Measurements from ENCODE around the gene EPHB2. TPM values are rescaled to one million over a fixed set of nuclear protein-coding genes. Genes with fewer than 3 reads are reported as not detected.

Gene EPHB2
- total RNA-seq, 6 experiments from 2014 or later = 13.1 to 36.4 (median 30.9) TPM

DNA sequence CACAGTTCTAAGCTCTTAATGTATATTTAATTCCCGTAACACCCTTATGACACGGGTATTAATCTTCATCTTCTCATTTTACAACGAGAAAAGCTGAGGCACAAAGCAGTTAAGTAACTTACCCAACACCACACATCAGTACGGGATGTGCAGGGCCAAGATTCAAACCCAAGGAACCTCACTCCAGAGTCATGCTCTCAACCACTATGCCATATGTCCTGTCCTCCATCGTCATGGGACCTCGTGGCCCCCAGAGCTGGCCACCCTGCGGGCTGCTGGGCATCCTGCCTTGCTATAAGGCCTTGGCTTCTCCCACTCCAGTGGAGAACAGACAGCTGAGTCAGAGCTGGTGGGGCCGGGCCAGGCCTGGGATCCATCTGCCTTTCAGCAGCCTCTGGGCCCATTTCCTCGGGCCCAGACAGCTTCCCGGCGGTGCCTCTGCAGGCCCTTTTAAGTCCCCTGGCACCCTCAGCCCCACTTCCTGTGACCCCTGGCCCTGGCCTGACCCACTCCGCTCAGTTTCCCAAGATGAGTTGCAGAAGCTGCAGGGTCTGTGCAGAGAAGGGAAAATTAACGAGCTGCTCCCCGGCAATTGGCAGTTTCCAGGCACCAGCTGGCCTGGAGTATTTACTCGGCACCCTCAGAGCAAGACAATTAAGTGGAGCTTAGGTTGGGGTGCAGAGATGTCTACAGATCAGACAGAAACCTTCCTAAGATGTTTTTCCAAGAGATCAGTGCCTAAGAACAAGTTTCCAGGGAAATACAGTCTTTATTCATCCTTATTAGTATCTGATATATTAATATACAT lies 98.2 kb downstream of the EPHB2 start:
- H3K27me3 Mint-ChIP-seq (ENCODE audit: insufficient read depth) = no peaks in the 10 kb centered on the region; the same call in none of the 2 replicates
- H3K4me1 Mint-ChIP-seq (ENCODE audit: low read depth) = peaks cover 31% of the 10 kb centered on the region
- peak overlapping the region; percentile 73 for H3K4me3 Mint-ChIP-seq
- TF ChIP-seq, protein P1, sequence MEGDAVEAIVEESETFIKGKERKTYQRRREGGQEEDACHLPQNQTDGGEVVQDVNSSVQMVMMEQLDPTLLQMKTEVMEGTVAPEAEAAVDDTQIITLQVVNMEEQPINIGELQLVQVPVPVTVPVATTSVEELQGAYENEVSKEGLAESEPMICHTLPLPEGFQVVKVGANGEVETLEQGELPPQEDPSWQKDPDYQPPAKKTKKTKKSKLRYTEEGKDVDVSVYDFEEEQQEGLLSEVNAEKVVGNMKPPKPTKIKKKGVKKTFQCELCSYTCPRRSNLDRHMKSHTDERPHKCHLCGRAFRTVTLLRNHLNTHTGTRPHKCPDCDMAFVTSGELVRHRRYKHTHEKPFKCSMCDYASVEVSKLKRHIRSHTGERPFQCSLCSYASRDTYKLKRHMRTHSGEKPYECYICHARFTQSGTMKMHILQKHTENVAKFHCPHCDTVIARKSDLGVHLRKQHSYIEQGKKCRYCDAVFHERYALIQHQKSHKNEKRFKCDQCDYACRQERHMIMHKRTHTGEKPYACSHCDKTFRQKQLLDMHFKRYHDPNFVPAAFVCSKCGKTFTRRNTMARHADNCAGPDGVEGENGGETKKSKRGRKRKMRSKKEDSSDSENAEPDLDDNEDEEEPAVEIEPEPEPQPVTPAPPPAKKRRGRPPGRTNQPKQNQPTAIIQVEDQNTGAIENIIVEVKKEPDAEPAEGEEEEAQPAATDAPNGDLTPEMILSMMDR (IDR thresholded peaks at IDR 0.05) = no peak
- H3K9me3 Mint-ChIP-seq = no peaks in the 10 kb centered on the region
- DNase-seq = peak; percentile 86
- H3K36me3 Mint-ChIP-seq (ENCODE audit: low read depth) = no peaks in the 10 kb centered on the region
- H3K27ac Mint-ChIP-seq = peak overlapping the region; percentile 95

DNA sequence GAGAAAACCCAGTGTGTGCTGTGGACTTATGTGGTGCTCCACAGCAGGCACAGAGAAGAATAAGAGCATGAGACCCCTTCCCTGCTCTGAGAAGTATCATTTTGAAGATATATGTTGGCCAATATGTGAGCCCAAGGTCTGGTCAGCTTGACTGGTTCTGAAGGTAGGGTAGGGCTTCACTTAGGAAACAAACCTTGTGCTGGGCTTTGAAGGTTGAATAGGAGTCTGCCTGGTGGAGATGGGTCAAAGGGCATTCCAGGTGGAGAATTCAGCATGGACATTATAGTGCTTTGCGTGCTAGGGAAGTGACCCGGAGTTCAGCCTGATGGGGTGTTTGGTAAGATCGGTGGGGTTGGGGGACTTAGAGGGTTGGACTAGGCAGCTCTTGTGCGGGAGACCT lies 99.1 kb downstream of the EPHB2 start:
- peak overlapping the region; percentile 95; the same call in 1 of the 2 replicates for H3K27ac Mint-ChIP-seq
- no peak overlapping the region for H3K4me3 Mint-ChIP-seq
- no peak for DNase-seq
- H3K36me3 Mint-ChIP-seq (ENCODE audit: low read depth) = no peaks in the 10 kb centered on the region
- H3K4me1 Mint-ChIP-seq (ENCODE audit: low read depth) = peaks cover 31% of the 10 kb centered on the region
- TF ChIP-seq, protein P1 (IDR thresholded peaks at IDR 0.05) = no peak
- no peaks in the 10 kb centered on the region; the same call in 1 of the 2 replicates for H3K27me3 Mint-ChIP-seq (ENCODE audit: insufficient read depth)
- no peaks in the 10 kb centered on the region for H3K9me3 Mint-ChIP-seq

DNA sequence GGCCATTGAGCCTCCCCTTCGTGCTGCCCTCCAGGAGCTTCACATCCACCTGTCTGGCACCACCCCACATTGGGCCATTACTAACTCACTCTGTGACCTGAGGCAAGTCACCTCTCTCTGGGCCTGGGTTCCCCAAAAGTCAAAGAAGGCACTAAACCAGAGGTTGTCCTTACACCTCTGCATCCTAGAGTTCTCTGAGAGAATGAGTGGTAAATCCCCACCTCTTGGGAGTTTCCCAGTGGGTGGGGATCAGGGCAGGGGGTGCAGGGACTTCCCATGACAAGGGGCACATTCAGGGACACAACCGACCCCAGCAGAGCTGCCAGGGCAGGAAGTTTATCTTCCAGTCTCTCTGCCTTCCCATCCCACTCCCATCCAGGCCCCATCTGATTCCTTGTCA lies 99.7 kb downstream of the EPHB2 start:
- H3K27ac Mint-ChIP-seq = no peak overlapping the region; the same call in 1 of the 2 replicates
- H3K4me3 Mint-ChIP-seq = no peak overlapping the region
- peaks cover 31% of the 10 kb centered on the region for H3K4me1 Mint-ChIP-seq (ENCODE audit: low read depth)
- TF ChIP-seq, protein P1 (IDR thresholded peaks at IDR 0.05) = no peak
- no peaks in the 10 kb centered on the region; the same call in 1 of the 2 replicates for H3K27me3 Mint-ChIP-seq (ENCODE audit: insufficient read depth)
- no peak for DNase-seq
- H3K36me3 Mint-ChIP-seq (ENCODE audit: low read depth) = no peaks in the 10 kb centered on the region
- no peaks in the 10 kb centered on the region for H3K9me3 Mint-ChIP-seq

DNA sequence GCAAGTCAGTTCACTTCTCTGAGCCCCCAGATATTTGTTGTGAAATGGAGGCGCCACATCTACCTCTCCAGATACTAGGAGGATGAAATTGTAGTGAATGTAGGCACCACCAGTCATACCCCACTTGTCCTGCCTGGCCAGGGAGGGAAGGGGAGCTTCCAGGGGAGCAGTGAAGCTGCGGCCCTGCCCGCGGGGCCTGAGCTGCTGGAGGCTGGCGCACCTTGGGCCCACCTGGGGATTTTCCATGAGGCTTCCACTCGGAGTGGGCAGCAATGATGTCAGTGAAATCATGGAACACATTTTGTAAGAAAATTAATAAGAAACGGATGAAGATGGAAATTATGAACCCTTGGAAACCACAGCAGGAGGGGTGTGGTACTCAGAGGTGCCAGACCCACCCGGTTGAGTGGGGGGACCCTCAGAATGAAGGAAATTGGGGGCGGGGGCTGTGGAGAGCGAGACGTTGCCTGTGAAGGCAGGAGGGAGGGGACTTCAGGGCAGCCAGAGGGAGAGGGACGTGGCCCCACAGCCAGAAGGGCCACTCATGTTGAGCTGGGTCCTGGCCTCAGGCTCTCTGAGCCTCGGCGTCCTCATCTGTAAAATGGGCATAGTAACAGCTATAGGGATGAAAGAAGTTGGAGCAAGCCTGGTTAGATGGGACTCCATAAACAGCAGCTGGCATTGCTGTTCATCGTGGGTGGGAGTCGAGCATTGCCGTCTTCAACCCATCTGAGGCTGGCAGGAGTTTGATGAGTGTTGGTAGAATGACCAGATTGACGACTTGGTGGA lies 101.6 kb downstream of the EPHB2 start:
- H3K27me3 Mint-ChIP-seq (ENCODE audit: insufficient read depth) = no peaks in the 10 kb centered on the region; the same call in 1 of the 2 replicates
- no peak overlapping the region for H3K4me3 Mint-ChIP-seq
- no peaks in the 10 kb centered on the region for H3K36me3 Mint-ChIP-seq (ENCODE audit: low read depth)
- TF ChIP-seq, protein P1 (IDR thresholded peaks at IDR 0.05) = no peak
- no peak overlapping the region for H3K27ac Mint-ChIP-seq
- H3K4me1 Mint-ChIP-seq (ENCODE audit: low read depth) = peaks cover 30% of the 10 kb centered on the region
- H3K9me3 Mint-ChIP-seq = no peaks in the 10 kb centered on the region
- no peak for DNase-seq

DNA sequence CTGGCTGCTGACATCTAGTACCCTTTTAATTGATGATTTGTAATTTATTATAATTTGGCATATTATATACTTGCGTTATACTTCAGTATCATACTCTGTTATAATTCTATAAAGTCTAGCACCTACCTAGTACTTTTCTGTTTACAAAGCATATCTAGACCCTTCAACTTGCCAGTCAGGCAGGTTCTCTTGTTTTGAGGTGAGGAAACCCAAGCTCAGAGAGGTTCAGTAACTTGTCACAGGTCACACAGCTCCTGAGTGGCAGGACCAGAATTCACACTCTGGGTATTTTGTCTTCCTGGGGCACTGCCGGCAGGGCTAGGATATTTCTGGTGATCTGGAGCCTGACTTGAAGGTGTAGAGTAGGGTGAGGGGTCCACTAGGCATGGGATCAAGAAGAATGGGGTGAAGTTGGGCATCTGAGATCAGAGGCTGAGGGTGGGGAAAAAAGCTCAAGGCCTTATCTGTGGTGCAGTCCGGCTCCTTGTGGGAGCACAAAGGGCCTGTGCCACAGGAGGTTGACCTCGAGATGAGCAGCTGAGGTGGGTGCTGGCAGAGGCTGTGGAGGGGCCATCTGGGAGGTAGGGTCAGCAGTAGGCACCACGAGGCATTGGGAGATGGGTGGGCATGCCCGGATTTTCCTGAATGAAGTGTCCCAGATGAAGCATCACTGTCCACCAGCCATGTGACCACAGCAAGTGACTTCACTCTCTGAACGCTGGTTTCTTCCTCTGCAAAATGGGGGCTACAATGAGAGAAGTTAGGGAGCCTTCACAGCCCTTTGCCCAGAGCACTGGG lies 102.6 kb downstream of the EPHB2 start:
- H3K4me3 Mint-ChIP-seq = no peak overlapping the region
- H3K27me3 Mint-ChIP-seq (ENCODE audit: insufficient read depth) = no peaks in the 10 kb centered on the region; the same call in 1 of the 2 replicates
- no peak overlapping the region for H3K27ac Mint-ChIP-seq
- no peaks in the 10 kb centered on the region for H3K9me3 Mint-ChIP-seq
- H3K4me1 Mint-ChIP-seq (ENCODE audit: low read depth) = peaks cover 21% of the 10 kb centered on the region
- DNase-seq = no peak
- H3K36me3 Mint-ChIP-seq (ENCODE audit: low read depth) = no peaks in the 10 kb centered on the region
- TF ChIP-seq, protein P1 (IDR thresholded peaks at IDR 0.05) = no peak
